Liver (tissue), 9 donors: ENCODE results near the gene ZNRD2. TPM values are rescaled to one million over a fixed set of nuclear protein-coding genes. Genes with fewer than 3 reads are reported as not detected.

Experiments used
- DNase-seq: peaks from one replicate; pipeline ENCODE4 v3.0.0-alpha.2; 2017; ENCODE audit warnings: low spot score
- H3K27ac ChIP-seq, 2 donors: one replicate each; pipeline ENCODE4 v1.7.0; 2013; ENCODE audit warnings: inconsistent platforms in 2 of 2, low read length in 2 of 2, control low read depth in 1 of 2, low read depth in 1 of 2, mild to moderate bottlenecking in 1 of 2
- H3K27me3 ChIP-seq, 4 donors: one replicate each; pipeline versions ENCODE4 v1.6.1 to v1.7.0; 2013; ENCODE audit warnings: low read length in 3 of 4, inconsistent platforms in 1 of 4, mild to moderate bottlenecking in 1 of 4, moderate library complexity in 1 of 4; ENCODE audit not compliant: control insufficient read depth in 4 of 4, insufficient read depth in 4 of 4
- H3K36me3 ChIP-seq, 4 donors: one replicate each; pipeline versions ENCODE4 v1.6.1 to v1.7.0; 2013; ENCODE audit warnings: low read length in 3 of 4, mild to moderate bottlenecking in 3 of 4, low read depth in 1 of 4, moderate library complexity in 1 of 4; ENCODE audit not compliant: control insufficient read depth in 4 of 4, insufficient read depth in 3 of 4
- H3K4me1 ChIP-seq, 4 donors: one replicate each; pipeline versions ENCODE4 v1.6.1 to v1.7.0; 2013; ENCODE audit warnings: low read length in 3 of 4, mild to moderate bottlenecking in 3 of 4, moderate library complexity in 1 of 4; ENCODE audit not compliant: control insufficient read depth in 4 of 4, insufficient read depth in 4 of 4
- H3K4me3 ChIP-seq, 3 donors: one replicate each; pipeline versions ENCODE4 v1.6.1 to v1.7.0; 2013; ENCODE audit warnings: low read length in 3 of 3, control low read depth in 1 of 3, low read depth in 1 of 3, mild to moderate bottlenecking in 1 of 3
- H3K9ac ChIP-seq, 2 donors: one replicate each; pipeline ENCODE4 v1.7.0; 2013; ENCODE audit warnings: low read length in 2 of 2, mild to moderate bottlenecking in 2 of 2, moderate library complexity in 2 of 2, control low read depth in 1 of 2, low read depth in 1 of 2
- H3K9me3 ChIP-seq, 4 donors: one replicate each; pipeline versions ENCODE4 v1.6.1 to v1.7.0; 2013; ENCODE audit warnings: low read length in 3 of 4; ENCODE audit not compliant: control insufficient read depth in 4 of 4
- ATF3 ChIP-seq: IDR thresholded peaks from 2 replicates; pipeline ENCODE4 v1.6.1; 2016; ENCODE audit warnings: antibody characterized with exemption
- CTCF ChIP-seq: fragments of 150-350 bp; IDR thresholded peaks from 2 replicates; pipeline ENCODE4 v1.5.1; 2017; ENCODE audit warnings: improper control_type of control experiment, low read depth, low read length; ENCODE audit not compliant: missing input control
- EGR1 ChIP-seq, 2 donors: IDR thresholded peaks; 2 replicates each; pipeline ENCODE4 v1.6.1; 2016 to 2018; ENCODE audit warnings: antibody characterized with exemption in 2 of 2, low read depth in 2 of 2
- FOXA1 ChIP-seq: IDR thresholded peaks from 2 replicates; pipeline ENCODE4 v1.6.1; 2016; ENCODE audit warnings: antibody characterized with exemption
- FOXA2 ChIP-seq: IDR thresholded peaks from 2 replicates; pipeline ENCODE4 v1.6.1; 2016; ENCODE audit warnings: antibody characterized with exemption
- GABPA ChIP-seq, 2 donors: IDR thresholded peaks in 1 of 2; conservative IDR thresholded peaks in 1 of 2; 2 replicates each; pipeline ENCODE4 v1.6.1; 2016; ENCODE audit warnings: antibody characterized with exemption in 2 of 2, mild to moderate bottlenecking in 1 of 2, moderate library complexity in 1 of 2
- HNF4A ChIP-seq, 2 donors: conservative IDR thresholded peaks; 2 replicates each; pipeline ENCODE4 v1.6.1; 2016; ENCODE audit warnings: antibody characterized with exemption in 2 of 2, mild to moderate bottlenecking in 2 of 2
- HNF4G ChIP-seq: IDR thresholded peaks from 2 replicates; pipeline ENCODE4 v1.6.1; 2016; ENCODE audit warnings: antibody characterized with exemption
- JUND ChIP-seq, 2 donors: IDR thresholded peaks; 2 replicates each; pipeline ENCODE4 v1.6.1; 2016; ENCODE audit warnings: antibody characterized with exemption in 2 of 2
- MAX ChIP-seq: IDR thresholded peaks from 2 replicates; pipeline ENCODE4 v1.6.1; 2016; ENCODE audit warnings: antibody characterized with exemption
- NR2F2 ChIP-seq: IDR thresholded peaks from 2 replicates; pipeline ENCODE4 v1.6.1; 2016; ENCODE audit warnings: antibody characterized with exemption
- RAD21 ChIP-seq, 2 donors: IDR thresholded peaks; 2 replicates each; pipeline ENCODE4 v1.6.1; 2016; ENCODE audit warnings: antibody characterized with exemption in 2 of 2, mild to moderate bottlenecking in 2 of 2
- REST ChIP-seq: IDR thresholded peaks from 2 replicates; pipeline ENCODE4 v1.6.1; 2016; ENCODE audit warnings: antibody characterized with exemption, mild to moderate bottlenecking
- RXRA ChIP-seq, 2 donors: IDR thresholded peaks; 2 replicates each; pipeline ENCODE4 v1.6.1; 2017 to 2018; ENCODE audit warnings: antibody characterized with exemption in 2 of 2, mild to moderate bottlenecking in 1 of 2
- SP1 ChIP-seq: IDR thresholded peaks from 2 replicates; pipeline ENCODE4 v1.6.1; 2018; ENCODE audit warnings: antibody characterized with exemption, mild to moderate bottlenecking
- TAF1 ChIP-seq: conservative IDR thresholded peaks from 2 replicates; pipeline ENCODE4 v1.6.1; 2016; ENCODE audit warnings: antibody characterized with exemption, mild to moderate bottlenecking
- YY1 ChIP-seq: IDR thresholded peaks from 2 replicates; pipeline ENCODE4 v1.6.1; 2016; ENCODE audit warnings: antibody characterized with exemption, mild to moderate bottlenecking
- ZBTB33 ChIP-seq: IDR thresholded peaks from 2 replicates; pipeline ENCODE4 v1.6.1; 2016; ENCODE audit warnings: antibody characterized with exemption
- WGBS: extraction: QIAGEN DNeasy Blood & Tissue Kit; methylation state at CpG from one replicate; pipeline ENCODE4 v1.1.7; 2013; 5-methylcytosine and 5-hydroxymethylcytosine counted together
- polyA plus RNA-seq, 2 donors: library from polyadenylated mRNA; stranded (reverse) in 1 of 2; unstranded in 1 of 2; fragments of 200-250 nt in 1 of 2; fragments of >200 nt in 1 of 2; fragmentation: Nextera tagmentation in 1 of 2; extraction: Ambion mirVana in 1 of 2; gene quantifications; one replicate each; pipeline versions ENCODE4 v1.2.1 to v1.2.3, GENCODE V29; 2013 to 2015
- total RNA-seq, 2 donors: library from RNA; depleted of rRNA; stranded (reverse); fragments of >200 nt; gene quantifications; one replicate each; pipeline ENCODE4 v1.2.3, GENCODE V29; 2014
- donor health status: healthy.
- donor health status: healthy.
- donor health status: healthy.
- donor health status: healthy.
- donor health status: healthy.

The ZNRD2 gene
- total and polyA plus RNA-seq, 4 donors: 18.2 to 39.5 (median 28.0) TPM

GRCh38 chr11:65574109-65574810 lies 4.0 kb downstream of the ZNRD2 start:
- Histone ChIP-seq H3K27me3 (no peaks in the 10 kb centered on the region), H3K9ac (peak overlapping the region in 1 of 2 donors; percentile 8), H3K36me3 (no peaks in the 10 kb centered on the region), H3K27ac (peak overlapping the region; percentile 77 to 88), H3K4me1 (peaks cover 22 to 66% (median 51%) of the 10 kb centered on the region in 4 donors), H3K4me3 (peak overlapping the region in 1 of 3 donors; percentile 66), H3K9me3 (no peaks in the 10 kb centered on the region)
- TF ChIP-seq RAD21 (IDR thresholded peaks at IDR 0.05) (peak; percentile 52 to 69), CTCF (peak; percentile 88), JUND (IDR thresholded peaks at IDR 0.05) (no peak), NR2F2 (peak; percentile 52), HNF4G (no peak), ZBTB33 (no peak), MAX (no peak), TAF1 (no peak), FOXA1 (no peak), ATF3 (no peak), HNF4A (conservative IDR thresholded peaks at IDR 0.05) (no peak), YY1 (no peak), RXRA (IDR thresholded peaks at IDR 0.05) (peak in 1 of 2 donors; percentile 26), FOXA2 (no peak), REST (no peak), SP1 (peak; percentile 65), GABPA (IDR thresholded peaks at IDR 0.05 in 1 of 2, conservative IDR thresholded peaks at IDR 0.05 in 1 of 2) (peak in 1 of 2 donors; percentile 71), EGR1 (IDR thresholded peaks at IDR 0.05; ENCODE audit: low read depth in 2 of 2) (peak in 1 of 2 donors; percentile 37)
- peak; percentile 98 for DNase-seq
- WGBS: under 1% methylated on average over 67 of the region's 67 CpGs
